ENCODE results near the gene FHOD3. TPM values are rescaled to one million over a fixed set of nuclear protein-coding genes. Genes with fewer than 3 reads are reported as not detected.

Gene FHOD3
- total and polyA plus RNA-seq, 10 donors: 1.2 to 2.7 (median 1.9) TPM

DNA sequence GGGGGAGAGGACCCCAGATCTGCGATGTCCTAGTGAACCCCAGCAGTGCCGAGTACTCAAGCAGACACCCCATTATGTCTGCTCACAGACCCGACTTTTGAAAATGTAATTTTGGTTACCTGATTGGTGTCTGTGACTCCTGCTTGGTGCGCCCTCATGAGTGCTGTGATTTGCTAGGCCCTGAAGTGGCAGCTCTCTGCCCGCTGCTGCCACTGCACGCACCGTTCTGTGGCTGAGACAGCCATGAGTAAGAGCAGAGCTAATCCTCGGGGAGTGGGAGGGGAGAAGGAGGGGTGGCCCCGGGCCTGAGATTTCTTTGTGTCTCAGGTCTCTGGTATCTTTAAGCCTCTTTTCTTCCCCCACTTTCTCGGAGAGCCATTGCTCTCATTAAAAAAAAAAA lies 18.2 kb downstream of the FHOD3 start:
- WGBS, 5 donors: 80 to 88% (median 86%) methylated on average over 10 of the region's 10 CpGs
- no peaks in the 10 kb centered on the region for H3K36me3 ChIP-seq
- no peak for DNase-seq
- peaks cover 0 to 26% (median 19%) of the 10 kb centered on the region in 8 donors for H3K9me3 ChIP-seq
- peak overlapping the region in 5 of 8 donors; percentile 39 to 60 (median 56) for H3K27ac ChIP-seq
- H3K27me3 ChIP-seq (replicated peaks in 1 of 7): peaks cover 0 to 13% (median 0%) of the 10 kb centered on the region in 7 donors
- H3K4me1 ChIP-seq: peaks cover 0 to 5% (median 0%) of the 10 kb centered on the region in 6 donors
- no peak overlapping the region for H3K4me3 ChIP-seq
- TF ChIP-seq, protein P1, sequence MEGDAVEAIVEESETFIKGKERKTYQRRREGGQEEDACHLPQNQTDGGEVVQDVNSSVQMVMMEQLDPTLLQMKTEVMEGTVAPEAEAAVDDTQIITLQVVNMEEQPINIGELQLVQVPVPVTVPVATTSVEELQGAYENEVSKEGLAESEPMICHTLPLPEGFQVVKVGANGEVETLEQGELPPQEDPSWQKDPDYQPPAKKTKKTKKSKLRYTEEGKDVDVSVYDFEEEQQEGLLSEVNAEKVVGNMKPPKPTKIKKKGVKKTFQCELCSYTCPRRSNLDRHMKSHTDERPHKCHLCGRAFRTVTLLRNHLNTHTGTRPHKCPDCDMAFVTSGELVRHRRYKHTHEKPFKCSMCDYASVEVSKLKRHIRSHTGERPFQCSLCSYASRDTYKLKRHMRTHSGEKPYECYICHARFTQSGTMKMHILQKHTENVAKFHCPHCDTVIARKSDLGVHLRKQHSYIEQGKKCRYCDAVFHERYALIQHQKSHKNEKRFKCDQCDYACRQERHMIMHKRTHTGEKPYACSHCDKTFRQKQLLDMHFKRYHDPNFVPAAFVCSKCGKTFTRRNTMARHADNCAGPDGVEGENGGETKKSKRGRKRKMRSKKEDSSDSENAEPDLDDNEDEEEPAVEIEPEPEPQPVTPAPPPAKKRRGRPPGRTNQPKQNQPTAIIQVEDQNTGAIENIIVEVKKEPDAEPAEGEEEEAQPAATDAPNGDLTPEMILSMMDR (IDR thresholded peaks at IDR 0.05 in 8 of 11, conservative IDR thresholded peaks at IDR 0.05 in 3 of 11): no peak
- TF ChIP-seq POLR2A (IDR thresholded peaks at IDR 0.05): no peak
- TF ChIP-seq POLR2AphosphoS5 (IDR thresholded peaks at IDR 0.05): no peak
- intact Hi-C loops (cut with DNase I; ENCODE audit: low total_unique reads): no loop called here

DNA sequence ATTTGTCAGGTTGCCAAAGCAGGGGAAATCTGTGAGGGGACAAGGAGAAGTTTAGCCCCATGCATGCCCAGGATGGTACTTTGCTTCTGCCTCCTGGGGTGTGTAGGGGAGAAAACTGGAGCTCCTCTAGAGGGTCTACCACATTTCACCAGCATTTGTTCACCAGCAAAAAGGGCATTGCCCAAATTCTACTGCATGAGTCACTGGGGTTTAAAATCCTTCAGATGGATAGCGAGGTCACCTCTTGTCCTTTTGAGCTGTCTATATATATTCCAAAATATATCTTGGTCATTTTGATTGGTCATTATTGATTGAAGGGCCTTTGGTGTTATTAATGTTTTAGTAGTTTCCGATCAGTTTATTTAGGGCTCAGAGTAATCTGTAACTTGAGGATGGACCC lies 18.7 kb downstream of the FHOD3 start:
- intact Hi-C loops (cut with DNase I; ENCODE audit: low total_unique reads): no loop called here
- Histone ChIP-seq H3K4me3 (no peak overlapping the region), H3K27me3 (replicated peaks in 1 of 7) (peaks cover 0 to 14% (median 0%) of the 10 kb centered on the region in 7 donors), H3K27ac (no peak overlapping the region), H3K36me3 (no peaks in the 10 kb centered on the region), H3K4me1 (peaks cover 0 to 5% (median 0%) of the 10 kb centered on the region in 6 donors), H3K9me3 (peaks cover 0 to 26% (median 19%) of the 10 kb centered on the region in 8 donors)
- no peak for DNase-seq
- TF ChIP-seq, protein P1 (IDR thresholded peaks at IDR 0.05 in 8 of 11, conservative IDR thresholded peaks at IDR 0.05 in 3 of 11): no peak
- TF ChIP-seq POLR2AphosphoS5 (IDR thresholded peaks at IDR 0.05) (no peak), POLR2A (IDR thresholded peaks at IDR 0.05) (no peak)
- WGBS, 5 donors: 79 to 95% (median 86%) methylated on average over 2 of the region's 2 CpGs

DNA sequence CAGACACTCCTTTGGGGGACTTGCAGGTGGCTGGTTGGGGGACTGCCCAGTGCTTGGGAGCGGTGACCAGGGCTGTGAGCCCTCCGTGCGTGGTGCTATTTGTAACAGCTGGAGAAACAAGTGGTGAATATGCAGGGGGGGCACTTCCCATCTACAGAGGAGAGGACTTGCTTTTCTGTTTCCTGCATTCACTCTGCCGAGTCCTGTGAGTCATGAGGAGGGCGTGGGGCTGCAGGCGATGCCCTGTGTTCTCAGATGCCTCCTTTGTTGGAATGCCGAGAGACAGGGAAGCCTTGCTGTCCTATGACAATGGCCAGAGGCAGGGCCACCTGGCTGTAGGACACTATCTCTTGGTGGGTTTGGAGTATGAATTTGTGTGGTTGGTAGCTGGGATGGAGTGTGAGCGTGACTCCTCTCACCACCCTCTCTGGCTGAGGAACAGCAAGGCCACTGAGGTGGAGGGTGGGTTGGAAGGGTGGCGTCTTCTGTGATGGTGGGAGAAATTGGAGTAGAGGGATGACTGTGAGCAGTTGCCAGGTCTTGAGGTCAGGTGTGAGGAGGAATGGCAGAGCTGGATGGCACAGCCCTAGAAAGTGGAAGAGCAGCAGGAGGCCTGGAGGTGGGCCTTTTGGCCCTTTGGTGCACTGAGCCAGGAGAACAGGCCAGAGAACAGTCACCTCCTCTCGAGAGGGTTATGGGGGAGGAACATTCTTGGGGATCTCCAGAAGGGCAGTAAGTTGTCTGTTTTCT lies 24.3 kb downstream of the FHOD3 start:
- Histone ChIP-seq H3K4me1 (no peaks in the 10 kb centered on the region), H3K36me3 (no peaks in the 10 kb centered on the region), H3K4me3 (no peak overlapping the region), H3K9me3 (peaks cover 0 to 26% (median 19%) of the 10 kb centered on the region in 8 donors), H3K27me3 (replicated peaks in 1 of 7) (peaks cover 0 to 41% (median 0%) of the 10 kb centered on the region in 7 donors), H3K27ac (no peak overlapping the region)
- DNase-seq: no peak
- intact Hi-C loops (cut with DNase I; ENCODE audit: low total_unique reads): no loop called here
- TF ChIP-seq POLR2A (IDR thresholded peaks at IDR 0.05) (no peak), POLR2AphosphoS5 (IDR thresholded peaks at IDR 0.05) (no peak)
- TF ChIP-seq, protein P1 (IDR thresholded peaks at IDR 0.05 in 8 of 11, conservative IDR thresholded peaks at IDR 0.05 in 3 of 11): no peak
- 60 to 69% (median 61%) methylated on average over 10 of the region's 10 CpGs for WGBS, 5 donors

DNA sequence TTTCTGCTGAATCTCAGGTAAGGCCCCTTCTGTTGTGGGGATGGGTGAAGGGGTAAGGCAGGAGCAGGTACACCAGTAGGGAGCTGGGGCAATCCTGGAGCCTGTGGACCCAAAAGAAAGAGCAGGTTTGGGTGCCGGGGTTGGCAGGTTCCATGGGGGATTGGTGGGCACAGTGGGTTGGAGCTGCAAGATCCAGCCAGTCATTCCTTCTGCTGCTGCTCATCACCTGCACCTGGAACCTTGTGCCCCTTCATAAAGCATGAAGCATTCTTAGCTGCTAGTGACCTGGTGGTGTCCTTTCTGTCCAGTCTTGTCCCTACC lies 24.9 kb downstream of the FHOD3 start:
- 67 to 100% (median 87%) methylated on average over 1 of the region's 1 CpG for WGBS, 5 donors
- H3K27ac ChIP-seq: no peak overlapping the region

More for the DNA sequence above, 24.9 kb downstream of the FHOD3 start:
- Histone ChIP-seq H3K4me1 (no peaks in the 10 kb centered on the region), H3K4me3 (no peak overlapping the region), H3K27me3 (replicated peaks in 1 of 7) (peaks cover 0 to 46% (median 0%) of the 10 kb centered on the region in 7 donors), H3K9me3 (peaks cover 0 to 26% (median 19%) of the 10 kb centered on the region in 8 donors), H3K36me3 (no peaks in the 10 kb centered on the region)
- DNase-seq: no peak
- intact Hi-C loops (cut with DNase I; ENCODE audit: low total_unique reads): no loop called here
- TF ChIP-seq POLR2A (IDR thresholded peaks at IDR 0.05): no peak
- TF ChIP-seq, protein P1 (IDR thresholded peaks at IDR 0.05 in 8 of 11, conservative IDR thresholded peaks at IDR 0.05 in 3 of 11): no peak
- TF ChIP-seq POLR2AphosphoS5 (IDR thresholded peaks at IDR 0.05): no peak

Data from spleen (tissue), 11 donors.